H1 (cell line): ENCODE measurements around the gene PACS1.

ENCODE experiments used
- CEBPB ChIP-seq: IDR thresholded peaks from 2 replicates; pipeline ENCODE4 v1.6.1; 2012; ENCODE audit warnings: low read depth, low read length
- KDM1A ChIP-seq: fragments of 200-600, 300-600 bp; sonication (generic); IDR thresholded peaks from 2 replicates; pipeline ENCODE4 v1.7.1; 2016; ENCODE audit warnings: mild to moderate bottlenecking, low read length, borderline replicate concordance
- POLR2AphosphoS5 ChIP-seq: IDR thresholded peaks from 2 replicates; pipeline ENCODE4 v1.6.1; 2011; ENCODE audit warnings: low read depth, low read length
- SIN3A ChIP-seq, 2 experiments: IDR thresholded peaks in 1 of 2; conservative IDR thresholded peaks in 1 of 2; 2 replicates each; pipeline ENCODE4 v1.6.1; 2011 to 2012; ENCODE audit warnings: low read length in 2 of 2, improper control_type of control experiment in 1 of 2, low read depth in 1 of 2, mild to moderate bottlenecking in 1 of 2
- TF ChIP-seq, protein P1 (sequence below): fragments of 300-600 bp; sonication (generic); IDR thresholded peaks from 2 replicates; pipeline ENCODE4 v1.7.1; 2012; ENCODE audit warnings: low read length, moderate library complexity, mild to moderate bottlenecking, inconsistent platforms; ENCODE audit not compliant: insufficient replicate concordance
- TF ChIP-seq, protein P2 (sequence below), 3 experiments: IDR thresholded peaks; 1 replicate in 2 of 3; 2 replicates in 1 of 3; pipeline versions ENCODE4 v1.5.1 to v1.6.1; 2011; ENCODE audit warnings: low read length in 3 of 3, mild to moderate bottlenecking in 3 of 3, inconsistent platforms in 2 of 3, low read depth in 1 of 3, moderate library complexity in 1 of 3; ENCODE audit not compliant: insufficient read depth in 1 of 3; ENCODE audit errors: control extremely low read depth in 1 of 3

DNA sequence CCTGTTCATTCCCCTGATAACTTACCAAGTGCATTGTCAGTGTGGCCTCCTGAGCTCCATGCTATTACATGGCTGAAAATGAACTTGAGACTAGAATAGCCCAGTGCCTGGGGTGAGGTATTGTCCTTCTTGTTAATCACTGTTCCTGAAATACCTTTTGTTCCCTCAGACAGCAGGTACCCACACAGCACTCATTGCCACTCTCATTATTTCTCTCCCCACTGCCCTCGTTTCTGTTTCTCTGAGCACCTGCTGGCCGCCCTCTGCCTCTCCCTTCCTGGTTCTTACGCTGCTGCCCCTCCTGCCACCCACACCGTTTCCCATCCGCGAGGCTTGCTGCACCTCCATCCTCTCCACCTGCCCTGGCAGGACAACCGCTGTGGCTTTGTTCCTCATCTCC is 161.5 kb downstream of the PACS1 start:
- TF ChIP-seq KDM1A (no peak), SIN3A (conservative IDR thresholded peaks at IDR 0.05 in 1 of 2, IDR thresholded peaks at IDR 0.05 in 1 of 2; ENCODE audit: low read depth in 1 of 2, low read length in 2 of 2) (no peak), POLR2AphosphoS5 (no peak), CEBPB (no peak)
- TF ChIP-seq, protein P1, sequence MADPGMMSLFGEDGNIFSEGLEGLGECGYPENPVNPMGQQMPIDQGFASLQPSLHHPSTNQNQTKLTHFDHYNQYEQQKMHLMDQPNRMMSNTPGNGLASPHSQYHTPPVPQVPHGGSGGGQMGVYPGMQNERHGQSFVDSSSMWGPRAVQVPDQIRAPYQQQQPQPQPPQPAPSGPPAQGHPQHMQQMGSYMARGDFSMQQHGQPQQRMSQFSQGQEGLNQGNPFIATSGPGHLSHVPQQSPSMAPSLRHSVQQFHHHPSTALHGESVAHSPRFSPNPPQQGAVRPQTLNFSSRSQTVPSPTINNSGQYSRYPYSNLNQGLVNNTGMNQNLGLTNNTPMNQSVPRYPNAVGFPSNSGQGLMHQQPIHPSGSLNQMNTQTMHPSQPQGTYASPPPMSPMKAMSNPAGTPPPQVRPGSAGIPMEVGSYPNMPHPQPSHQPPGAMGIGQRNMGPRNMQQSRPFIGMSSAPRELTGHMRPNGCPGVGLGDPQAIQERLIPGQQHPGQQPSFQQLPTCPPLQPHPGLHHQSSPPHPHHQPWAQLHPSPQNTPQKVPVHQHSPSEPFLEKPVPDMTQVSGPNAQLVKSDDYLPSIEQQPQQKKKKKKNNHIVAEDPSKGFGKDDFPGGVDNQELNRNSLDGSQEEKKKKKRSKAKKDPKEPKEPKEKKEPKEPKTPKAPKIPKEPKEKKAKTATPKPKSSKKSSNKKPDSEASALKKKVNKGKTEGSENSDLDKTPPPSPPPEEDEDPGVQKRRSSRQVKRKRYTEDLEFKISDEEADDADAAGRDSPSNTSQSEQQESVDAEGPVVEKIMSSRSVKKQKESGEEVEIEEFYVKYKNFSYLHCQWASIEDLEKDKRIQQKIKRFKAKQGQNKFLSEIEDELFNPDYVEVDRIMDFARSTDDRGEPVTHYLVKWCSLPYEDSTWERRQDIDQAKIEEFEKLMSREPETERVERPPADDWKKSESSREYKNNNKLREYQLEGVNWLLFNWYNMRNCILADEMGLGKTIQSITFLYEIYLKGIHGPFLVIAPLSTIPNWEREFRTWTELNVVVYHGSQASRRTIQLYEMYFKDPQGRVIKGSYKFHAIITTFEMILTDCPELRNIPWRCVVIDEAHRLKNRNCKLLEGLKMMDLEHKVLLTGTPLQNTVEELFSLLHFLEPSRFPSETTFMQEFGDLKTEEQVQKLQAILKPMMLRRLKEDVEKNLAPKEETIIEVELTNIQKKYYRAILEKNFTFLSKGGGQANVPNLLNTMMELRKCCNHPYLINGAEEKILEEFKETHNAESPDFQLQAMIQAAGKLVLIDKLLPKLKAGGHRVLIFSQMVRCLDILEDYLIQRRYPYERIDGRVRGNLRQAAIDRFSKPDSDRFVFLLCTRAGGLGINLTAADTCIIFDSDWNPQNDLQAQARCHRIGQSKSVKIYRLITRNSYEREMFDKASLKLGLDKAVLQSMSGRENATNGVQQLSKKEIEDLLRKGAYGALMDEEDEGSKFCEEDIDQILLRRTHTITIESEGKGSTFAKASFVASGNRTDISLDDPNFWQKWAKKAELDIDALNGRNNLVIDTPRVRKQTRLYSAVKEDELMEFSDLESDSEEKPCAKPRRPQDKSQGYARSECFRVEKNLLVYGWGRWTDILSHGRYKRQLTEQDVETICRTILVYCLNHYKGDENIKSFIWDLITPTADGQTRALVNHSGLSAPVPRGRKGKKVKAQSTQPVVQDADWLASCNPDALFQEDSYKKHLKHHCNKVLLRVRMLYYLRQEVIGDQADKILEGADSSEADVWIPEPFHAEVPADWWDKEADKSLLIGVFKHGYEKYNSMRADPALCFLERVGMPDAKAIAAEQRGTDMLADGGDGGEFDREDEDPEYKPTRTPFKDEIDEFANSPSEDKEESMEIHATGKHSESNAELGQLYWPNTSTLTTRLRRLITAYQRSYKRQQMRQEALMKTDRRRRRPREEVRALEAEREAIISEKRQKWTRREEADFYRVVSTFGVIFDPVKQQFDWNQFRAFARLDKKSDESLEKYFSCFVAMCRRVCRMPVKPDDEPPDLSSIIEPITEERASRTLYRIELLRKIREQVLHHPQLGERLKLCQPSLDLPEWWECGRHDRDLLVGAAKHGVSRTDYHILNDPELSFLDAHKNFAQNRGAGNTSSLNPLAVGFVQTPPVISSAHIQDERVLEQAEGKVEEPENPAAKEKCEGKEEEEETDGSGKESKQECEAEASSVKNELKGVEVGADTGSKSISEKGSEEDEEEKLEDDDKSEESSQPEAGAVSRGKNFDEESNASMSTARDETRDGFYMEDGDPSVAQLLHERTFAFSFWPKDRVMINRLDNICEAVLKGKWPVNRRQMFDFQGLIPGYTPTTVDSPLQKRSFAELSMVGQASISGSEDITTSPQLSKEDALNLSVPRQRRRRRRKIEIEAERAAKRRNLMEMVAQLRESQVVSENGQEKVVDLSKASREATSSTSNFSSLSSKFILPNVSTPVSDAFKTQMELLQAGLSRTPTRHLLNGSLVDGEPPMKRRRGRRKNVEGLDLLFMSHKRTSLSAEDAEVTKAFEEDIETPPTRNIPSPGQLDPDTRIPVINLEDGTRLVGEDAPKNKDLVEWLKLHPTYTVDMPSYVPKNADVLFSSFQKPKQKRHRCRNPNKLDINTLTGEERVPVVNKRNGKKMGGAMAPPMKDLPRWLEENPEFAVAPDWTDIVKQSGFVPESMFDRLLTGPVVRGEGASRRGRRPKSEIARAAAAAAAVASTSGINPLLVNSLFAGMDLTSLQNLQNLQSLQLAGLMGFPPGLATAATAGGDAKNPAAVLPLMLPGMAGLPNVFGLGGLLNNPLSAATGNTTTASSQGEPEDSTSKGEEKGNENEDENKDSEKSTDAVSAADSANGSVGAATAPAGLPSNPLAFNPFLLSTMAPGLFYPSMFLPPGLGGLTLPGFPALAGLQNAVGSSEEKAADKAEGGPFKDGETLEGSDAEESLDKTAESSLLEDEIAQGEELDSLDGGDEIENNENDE: no peak
- TF ChIP-seq, protein P2, sequence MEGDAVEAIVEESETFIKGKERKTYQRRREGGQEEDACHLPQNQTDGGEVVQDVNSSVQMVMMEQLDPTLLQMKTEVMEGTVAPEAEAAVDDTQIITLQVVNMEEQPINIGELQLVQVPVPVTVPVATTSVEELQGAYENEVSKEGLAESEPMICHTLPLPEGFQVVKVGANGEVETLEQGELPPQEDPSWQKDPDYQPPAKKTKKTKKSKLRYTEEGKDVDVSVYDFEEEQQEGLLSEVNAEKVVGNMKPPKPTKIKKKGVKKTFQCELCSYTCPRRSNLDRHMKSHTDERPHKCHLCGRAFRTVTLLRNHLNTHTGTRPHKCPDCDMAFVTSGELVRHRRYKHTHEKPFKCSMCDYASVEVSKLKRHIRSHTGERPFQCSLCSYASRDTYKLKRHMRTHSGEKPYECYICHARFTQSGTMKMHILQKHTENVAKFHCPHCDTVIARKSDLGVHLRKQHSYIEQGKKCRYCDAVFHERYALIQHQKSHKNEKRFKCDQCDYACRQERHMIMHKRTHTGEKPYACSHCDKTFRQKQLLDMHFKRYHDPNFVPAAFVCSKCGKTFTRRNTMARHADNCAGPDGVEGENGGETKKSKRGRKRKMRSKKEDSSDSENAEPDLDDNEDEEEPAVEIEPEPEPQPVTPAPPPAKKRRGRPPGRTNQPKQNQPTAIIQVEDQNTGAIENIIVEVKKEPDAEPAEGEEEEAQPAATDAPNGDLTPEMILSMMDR (IDR thresholded peaks at IDR 0.05; ENCODE audit: control extremely low read depth in 1 of 3, insufficient read depth in 1 of 3, low read depth in 1 of 3, low read length in 3 of 3): no peak
